ENCODE measurements around the gene CRYL1.

- TF ChIP-seq, protein P1, sequence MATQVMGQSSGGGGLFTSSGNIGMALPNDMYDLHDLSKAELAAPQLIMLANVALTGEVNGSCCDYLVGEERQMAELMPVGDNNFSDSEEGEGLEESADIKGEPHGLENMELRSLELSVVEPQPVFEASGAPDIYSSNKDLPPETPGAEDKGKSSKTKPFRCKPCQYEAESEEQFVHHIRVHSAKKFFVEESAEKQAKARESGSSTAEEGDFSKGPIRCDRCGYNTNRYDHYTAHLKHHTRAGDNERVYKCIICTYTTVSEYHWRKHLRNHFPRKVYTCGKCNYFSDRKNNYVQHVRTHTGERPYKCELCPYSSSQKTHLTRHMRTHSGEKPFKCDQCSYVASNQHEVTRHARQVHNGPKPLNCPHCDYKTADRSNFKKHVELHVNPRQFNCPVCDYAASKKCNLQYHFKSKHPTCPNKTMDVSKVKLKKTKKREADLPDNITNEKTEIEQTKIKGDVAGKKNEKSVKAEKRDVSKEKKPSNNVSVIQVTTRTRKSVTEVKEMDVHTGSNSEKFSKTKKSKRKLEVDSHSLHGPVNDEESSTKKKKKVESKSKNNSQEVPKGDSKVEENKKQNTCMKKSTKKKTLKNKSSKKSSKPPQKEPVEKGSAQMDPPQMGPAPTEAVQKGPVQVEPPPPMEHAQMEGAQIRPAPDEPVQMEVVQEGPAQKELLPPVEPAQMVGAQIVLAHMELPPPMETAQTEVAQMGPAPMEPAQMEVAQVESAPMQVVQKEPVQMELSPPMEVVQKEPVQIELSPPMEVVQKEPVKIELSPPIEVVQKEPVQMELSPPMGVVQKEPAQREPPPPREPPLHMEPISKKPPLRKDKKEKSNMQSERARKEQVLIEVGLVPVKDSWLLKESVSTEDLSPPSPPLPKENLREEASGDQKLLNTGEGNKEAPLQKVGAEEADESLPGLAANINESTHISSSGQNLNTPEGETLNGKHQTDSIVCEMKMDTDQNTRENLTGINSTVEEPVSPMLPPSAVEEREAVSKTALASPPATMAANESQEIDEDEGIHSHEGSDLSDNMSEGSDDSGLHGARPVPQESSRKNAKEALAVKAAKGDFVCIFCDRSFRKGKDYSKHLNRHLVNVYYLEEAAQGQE (IDR thresholded peaks at IDR 0.05; ENCODE audit: insufficient read depth in 1 of 2, low read depth in 2 of 2, low read length in 2 of 2), result no peak
- TF ChIP-seq POLR2AphosphoS5 (IDR thresholded peaks at IDR 0.05; ENCODE audit: low read depth, low read length), result no peak
- no peak for TF ChIP-seq FOXP2 (optimal IDR thresholded peaks at IDR 0.05; ENCODE audit: borderline replicate concordance, extremely low read depth, extremely low read length, insufficient read depth)
- TF ChIP-seq TAF1 (IDR thresholded peaks at IDR 0.05; ENCODE audit: borderline replicate concordance, insufficient read depth, low read length), result no peak
- TF ChIP-seq SIN3A (IDR thresholded peaks at IDR 0.05; ENCODE audit: borderline replicate concordance, insufficient read depth, low read length), result no peak
Measured at GRCh38 chr13:20565115-20565736, 39.6 kb upstream of the CRYL1 start.
